K562 treated with DMSO at 1 percent for 12 hours (cell line): Measurements from ENCODE around the gene TMEM115. TPM values are rescaled to one million over a fixed set of nuclear protein-coding genes. Genes with fewer than 3 reads are reported as not detected.

ENCODE experiments used
- total RNA-seq: library from RNA; unstranded; fragments of 300-600 nt; gene quantifications from 2 replicates; pipeline ENCODE4 v1.2.3, GENCODE V29; 2022; ENCODE audit not compliant: insufficient read depth

The TMEM115 gene, protein sequence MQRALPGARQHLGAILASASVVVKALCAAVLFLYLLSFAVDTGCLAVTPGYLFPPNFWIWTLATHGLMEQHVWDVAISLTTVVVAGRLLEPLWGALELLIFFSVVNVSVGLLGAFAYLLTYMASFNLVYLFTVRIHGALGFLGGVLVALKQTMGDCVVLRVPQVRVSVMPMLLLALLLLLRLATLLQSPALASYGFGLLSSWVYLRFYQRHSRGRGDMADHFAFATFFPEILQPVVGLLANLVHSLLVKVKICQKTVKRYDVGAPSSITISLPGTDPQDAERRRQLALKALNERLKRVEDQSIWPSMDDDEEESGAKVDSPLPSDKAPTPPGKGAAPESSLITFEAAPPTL
- 30.7 and 35.7 TPM in 2 replicates for total RNA-seq

DNA sequence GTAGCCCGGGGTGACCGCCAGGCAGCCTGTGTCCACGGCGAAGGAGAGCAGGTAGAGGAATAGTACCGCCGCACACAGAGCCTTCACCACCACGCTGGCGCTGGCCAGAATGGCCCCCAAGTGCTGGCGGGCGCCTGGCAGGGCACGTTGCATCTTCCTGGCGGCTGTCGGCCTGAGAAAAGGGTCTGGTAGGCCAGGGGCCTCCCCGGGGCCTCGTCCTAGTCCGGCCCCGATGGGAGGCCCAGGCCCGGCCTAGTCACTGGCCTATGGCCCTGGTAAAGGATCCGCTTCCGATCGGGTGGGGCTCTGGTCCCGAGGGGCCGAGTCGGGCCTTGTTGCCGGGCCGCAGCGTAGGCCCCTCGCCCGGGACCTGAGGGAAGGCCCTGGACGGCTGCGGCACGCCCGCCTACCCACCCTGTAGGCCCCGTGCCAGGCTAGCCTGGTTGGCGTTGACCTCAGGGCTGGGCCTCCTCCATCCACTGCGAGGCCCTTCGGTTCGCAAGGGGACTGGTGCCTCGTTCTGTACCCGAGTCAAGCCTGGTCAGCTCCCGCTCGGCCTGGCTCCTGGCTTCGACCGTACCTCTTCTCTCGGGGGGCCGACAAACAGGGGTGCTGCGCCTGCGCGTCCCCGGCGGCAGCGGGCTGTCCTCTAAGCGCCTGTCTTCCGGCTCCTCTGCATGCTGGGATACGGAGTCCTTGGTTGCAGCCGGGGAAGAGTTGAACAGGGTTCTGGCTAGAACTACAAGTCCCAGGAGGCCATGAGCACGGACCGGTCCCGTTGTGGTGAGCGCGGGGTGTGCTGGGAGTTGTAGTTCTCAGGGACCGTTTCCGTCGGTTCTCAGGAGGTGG, at the start of gene TMEM115:
TMEM115 (minus strand) TSS at position 611 of the 849 bp plus-strand sequence; CDS start at position 153, 458 bp downstream.

DNA sequence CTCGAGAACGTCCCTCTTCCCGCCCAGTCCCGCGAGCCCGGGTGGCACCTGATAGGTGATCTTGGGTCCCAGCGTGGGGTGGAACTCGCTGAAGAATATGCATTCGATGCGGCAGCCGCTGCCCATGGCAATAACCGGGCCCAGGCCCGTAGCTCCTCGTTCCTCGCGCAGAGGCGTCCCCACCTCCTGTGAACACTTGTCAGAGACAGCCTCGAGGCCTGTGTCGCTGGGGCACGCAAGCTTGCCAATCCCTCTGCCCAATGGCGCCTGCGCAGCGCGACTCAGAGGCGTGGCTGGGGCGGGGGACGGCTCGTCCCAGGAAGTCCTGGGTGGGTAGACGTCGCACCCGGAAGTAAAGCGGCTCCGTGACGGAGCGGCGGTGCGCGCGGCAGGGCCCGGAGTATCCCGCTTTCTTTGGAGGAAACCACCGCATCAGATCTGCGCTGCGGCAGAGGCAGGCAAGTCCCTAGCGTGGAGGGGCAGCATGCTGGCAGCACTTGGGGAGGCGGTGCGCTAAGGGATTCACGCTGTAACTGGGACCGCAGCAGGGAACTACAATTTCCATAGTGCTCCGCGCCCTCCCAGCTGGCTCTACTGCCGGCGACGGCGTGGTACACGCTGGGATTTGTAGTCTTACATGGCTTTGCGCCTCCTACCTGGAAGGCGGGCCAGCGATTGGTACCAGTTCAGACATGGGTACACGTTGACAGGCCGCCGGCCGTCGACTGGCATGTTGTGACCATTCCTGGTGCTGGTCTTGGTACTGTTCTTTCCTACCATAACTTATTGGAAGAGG, 8.6 kb downstream of the TMEM115 start, which contains the start of the genes CYB561D2 and NPRL2:
CYB561D2 (plus strand) TSS at position 336 of the 796 bp plus-strand sequence. CDS start 572 bp downstream, outside the sequence.
NPRL2 (minus strand) TSS at position 249 of the 796 bp plus-strand sequence; CDS start at position 126, 123 bp downstream.

DNA sequence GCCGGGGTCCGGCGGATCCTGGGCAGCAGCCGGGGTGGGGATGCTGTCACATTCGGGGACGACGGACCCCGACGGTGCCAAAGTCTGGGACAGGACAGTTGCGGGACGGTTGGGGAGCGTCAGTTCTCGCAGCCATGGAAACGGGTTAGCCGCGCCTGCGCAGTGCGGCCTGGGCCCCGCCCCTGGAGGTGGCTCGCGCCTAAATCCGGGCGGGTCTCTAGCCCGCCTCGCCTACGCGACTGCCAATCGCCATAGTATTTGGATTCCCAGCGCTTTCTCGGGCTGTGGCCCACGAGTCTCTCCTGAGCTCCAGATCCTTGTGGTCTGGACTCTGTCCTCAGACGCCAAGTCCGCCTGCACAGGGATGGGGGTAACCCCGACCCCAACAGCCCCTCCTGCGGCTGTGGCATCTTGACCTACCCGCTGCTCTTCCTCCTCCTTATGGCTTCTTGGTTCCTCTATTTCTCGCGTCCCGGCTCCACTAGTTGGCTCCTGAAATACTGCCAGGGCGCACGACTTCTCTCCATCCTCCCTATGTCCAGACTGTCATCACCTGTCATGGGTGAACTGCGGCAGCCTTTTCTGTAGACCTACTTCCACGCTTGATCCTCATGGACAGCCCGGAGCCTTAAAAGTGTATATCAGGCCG, 13.6 kb downstream of the TMEM115 start, which contains the start of gene ZMYND10:
ZMYND10 (minus strand) TSS at position 147 of the 649 bp plus-strand sequence. CDS start 153 bp downstream, outside the sequence.

DNA sequence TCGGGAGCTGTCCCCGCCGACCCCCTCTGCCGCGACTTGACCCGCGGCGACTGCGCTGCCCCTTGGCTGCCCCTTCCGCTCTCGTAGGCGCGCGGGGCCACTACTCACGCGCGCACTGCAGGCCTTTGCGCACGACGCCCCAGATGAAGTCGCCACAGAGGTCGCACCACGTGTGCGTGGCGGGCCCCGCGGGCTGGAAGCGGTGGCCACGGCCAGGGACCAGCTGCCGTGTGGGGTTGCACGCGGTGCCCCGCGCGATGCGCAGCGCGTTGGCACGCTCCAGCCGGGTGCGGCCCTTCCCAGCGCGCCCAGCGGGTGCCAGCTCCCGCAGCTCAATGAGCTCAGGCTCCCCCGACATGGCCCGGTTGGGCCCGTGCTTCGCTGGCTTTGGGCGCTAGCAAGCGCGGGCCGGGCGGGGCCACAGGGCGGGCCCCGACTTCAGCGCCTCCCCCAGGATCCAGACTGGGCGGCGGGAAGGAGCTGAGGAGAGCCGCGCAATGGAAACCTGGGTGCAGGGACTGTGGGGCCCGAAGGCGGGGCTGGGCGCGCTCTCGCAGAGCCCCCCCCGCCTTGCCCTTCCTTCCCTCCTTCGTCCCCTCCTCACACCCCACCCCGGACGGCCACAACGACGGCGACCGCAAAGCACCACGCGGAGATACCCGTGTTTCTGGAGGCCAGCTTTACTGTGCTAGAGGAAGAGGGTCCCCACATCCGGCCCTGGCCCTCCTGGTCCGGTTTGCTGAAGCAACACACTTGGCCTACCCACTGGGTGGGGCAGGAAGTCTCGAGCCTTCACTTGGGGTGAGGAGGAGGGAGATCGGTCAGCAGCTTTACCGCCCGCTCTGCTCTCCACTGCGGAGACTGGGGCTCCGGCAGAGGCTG, 18.6 kb downstream of the TMEM115 start, which contains the start of gene RASSF1:
RASSF1 (minus strand) TSS at position 389 of the 882 bp plus-strand sequence; CDS start at position 358, 31 bp downstream.

DNA sequence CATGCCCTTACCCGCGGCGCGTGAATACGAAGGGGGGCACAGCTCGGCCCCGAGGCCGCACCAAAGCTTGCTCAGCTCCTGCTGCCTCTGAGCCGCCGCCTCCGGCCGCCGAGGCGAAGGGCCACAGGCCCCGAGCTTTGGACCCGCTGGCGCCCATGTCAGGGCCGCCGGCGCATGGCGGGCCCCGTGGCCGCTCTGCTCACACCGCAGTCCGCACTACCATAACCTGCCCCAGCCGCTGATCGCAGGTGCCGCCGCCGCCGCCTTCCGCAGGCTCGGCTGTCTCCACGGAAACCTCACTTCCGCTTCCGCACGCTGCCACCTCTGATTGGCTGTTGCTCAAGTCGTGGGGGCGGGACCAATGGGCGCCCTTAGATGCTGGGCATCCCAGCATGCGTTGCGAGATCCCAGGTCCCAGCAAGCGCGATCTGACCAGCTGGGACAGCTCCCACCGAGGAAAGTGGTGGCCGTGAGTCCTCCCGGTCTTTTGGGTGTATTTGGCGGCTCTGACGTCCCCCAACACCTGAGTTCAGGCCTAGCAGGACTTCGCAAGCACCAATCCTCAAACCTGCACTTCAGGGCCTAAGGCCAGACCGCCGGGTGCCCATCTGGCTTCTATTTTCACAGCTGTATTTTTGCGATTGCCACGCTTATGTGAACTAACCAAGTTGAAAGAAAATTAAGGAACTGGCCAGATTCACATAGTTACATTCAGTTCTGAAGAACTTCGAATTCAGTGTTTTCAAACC, 31.2 kb downstream of the TMEM115 start, which contains the start of gene TUSC2:
TUSC2 (minus strand) TSS at position 281 of the 749 bp plus-strand sequence; CDS start at position 157, 124 bp downstream.

DNA sequence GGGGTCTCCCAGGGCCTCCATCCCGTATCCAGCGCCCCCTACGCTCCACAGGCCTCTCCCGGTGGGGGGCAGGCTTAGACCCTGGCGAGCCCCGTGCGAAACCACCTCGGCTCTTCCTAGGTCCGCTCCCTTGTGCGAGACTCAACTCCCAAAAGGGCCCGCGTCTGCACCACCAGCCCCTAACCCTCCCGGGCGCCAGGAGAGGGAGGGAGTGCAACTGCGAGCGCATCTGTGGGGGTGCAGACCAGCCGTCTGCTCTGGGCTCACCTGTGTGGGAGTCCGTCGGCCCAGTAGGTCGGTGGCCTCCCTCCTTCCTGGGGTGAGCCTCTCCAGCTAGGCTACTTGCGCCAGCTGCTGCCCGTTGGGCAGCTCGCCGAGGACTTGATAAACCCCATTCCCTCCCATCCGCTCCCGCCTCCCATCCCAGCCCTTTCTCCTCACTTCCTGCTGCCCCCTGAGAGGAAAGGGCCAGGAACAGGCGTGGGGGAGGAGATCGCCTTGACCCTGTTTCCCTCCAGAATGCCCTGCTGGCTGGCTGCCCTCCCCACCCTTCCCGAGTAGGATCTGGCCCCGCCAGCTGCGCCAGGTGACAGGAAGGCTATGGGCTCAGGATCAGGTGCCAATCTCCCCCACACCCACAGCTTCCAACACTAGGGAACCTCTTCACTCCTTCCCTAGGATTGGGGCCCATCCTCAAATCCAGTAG, 36.8 kb downstream of the TMEM115 start, which contains the start of gene HYAL2:
HYAL2 (minus strand) TSS at position 360 of the 706 bp plus-strand sequence. CDS start 2,256 bp downstream, outside the sequence.

Other genes with a start within 250 kb of the TMEM115 start
- 1.2 and 3.0 TPM in 2 replicates for gene SEMA3F, start 204.2 kb downstream of the TMEM115 start, total RNA-seq
- gene GNAT1, start 167.9 kb downstream of the TMEM115 start, total RNA-seq, result not detected in 2 replicates
- gene SLC38A3, start 154.2 kb downstream of the TMEM115 start, total RNA-seq, result not detected in 2 replicates
- 81.0 and 102 TPM in 2 replicates for gene GNAI2, start 123.3 kb downstream of the TMEM115 start, total RNA-seq
- 4.2 and 4.3 TPM in 2 replicates for gene SEMA3B, start 90.4 kb downstream of the TMEM115 start, total RNA-seq
- gene LSMEM2, start 80.4 kb downstream of the TMEM115 start, total RNA-seq, result not detected in 2 replicates
- 24.4 and 25.2 TPM in 2 replicates for gene IFRD2, start 67.1 kb downstream of the TMEM115 start, total RNA-seq
- 5.7 and 8.2 TPM in 2 replicates for gene HYAL3, start 60.1 kb downstream of the TMEM115 start, total RNA-seq
- 11.4 and 12.5 TPM in 2 replicates for gene NAA80, start 60.1 kb downstream of the TMEM115 start, total RNA-seq
- 1.4 and 3.0 TPM in 2 replicates for gene HYAL1, start 55.9 kb downstream of the TMEM115 start, total RNA-seq
- gene HYAL2, start 36.8 kb downstream of the TMEM115 start, total RNA-seq, result 13.7 and 15.2 TPM in 2 replicates
- gene TUSC2, start 31.3 kb downstream of the TMEM115 start, total RNA-seq, result 37.5 and 40.3 TPM in 2 replicates
- 44.3 and 50.8 TPM in 2 replicates for gene RASSF1, start 18.7 kb downstream of the TMEM115 start, total RNA-seq
- 0.44 and 1.7 TPM in 2 replicates for gene ZMYND10, start 13.8 kb downstream of the TMEM115 start, total RNA-seq
- gene NPRL2, start 8.7 kb downstream of the TMEM115 start, total RNA-seq, result 22.0 and 25.3 TPM in 2 replicates
- 11.0 and 11.3 TPM in 2 replicates for gene CYB561D2, start 8.7 kb downstream of the TMEM115 start, total RNA-seq
- gene CACNA2D2, start 144.1 kb upstream of the TMEM115 start, total RNA-seq, result 0.38 TPM in 1 of 2 replicates, not detected in the other
- 2.4 and 3.0 TPM in 2 replicates for gene C3orf18, start 208.2 kb upstream of the TMEM115 start, total RNA-seq
- 12.7 and 13.1 TPM in 2 replicates for gene HEMK1, start 210.0 kb upstream of the TMEM115 start, total RNA-seq